Measurements from ENCODE around the gene XPR1. TPM values are rescaled to one million over a fixed set of nuclear protein-coding genes. Genes with fewer than 3 reads are reported as not detected.

Gene XPR1
- total RNA-seq, 4 donors from 2014 or later = 7.8 to 119 (median 75.3) TPM

- peaks cover 0 to 14% (median 0%) of the 10 kb centered on the region in 4 donors for H3K4me1 ChIP-seq
- no peaks in the 10 kb centered on the region for H3K9me3 ChIP-seq
- intact Hi-C loops (cut with DNase I; ENCODE audit: low total_unique reads) = no loop called here
- no peak for DNase-seq
- no peak for TF ChIP-seq POLR2A (IDR thresholded peaks at IDR 0.05)
- TF ChIP-seq POLR2AphosphoS5 (IDR thresholded peaks at IDR 0.05) = no peak
- no peak for TF ChIP-seq CTCF (IDR thresholded peaks at IDR 0.05)
- no peak for TF ChIP-seq EP300 (IDR thresholded peaks at IDR 0.05; ENCODE audit: low read depth)
- in situ Hi-C loops (cut with MboI; ENCODE audit: low pct_ligation_motif_present in 1 of 4, low pct_unique_long_range_greater_than_20kb in 1 of 4, low sequenced_read_pairs in 3 of 4) = no loop called here
- 67 to 78% methylated on average over 1 of the region's 1 CpG for WGBS, 2 donors (ENCODE audit: low coverage in 1 of 2)
- H3K27me3 ChIP-seq = no peaks in the 10 kb centered on the region
- no peak overlapping the region for H3K4me3 ChIP-seq
- H3K27ac ChIP-seq = no peak overlapping the region
- H3K36me3 ChIP-seq = no peaks in the 10 kb centered on the region
Measured at GRCh38 chr1:180601512-180601911, 30.3 kb upstream of the XPR1 start.

GRCh38 chr1:180603223-180603849 lies 28.5 kb upstream of the XPR1 start:
- H3K4me3 ChIP-seq = no peak overlapping the region
- TF ChIP-seq CTCF (IDR thresholded peaks at IDR 0.05) (no peak), EP300 (IDR thresholded peaks at IDR 0.05; ENCODE audit: low read depth) (no peak), POLR2AphosphoS5 (IDR thresholded peaks at IDR 0.05) (no peak), POLR2A (IDR thresholded peaks at IDR 0.05) (no peak)
- no peaks in the 10 kb centered on the region for H3K27me3 ChIP-seq
- H3K9me3 ChIP-seq = no peaks in the 10 kb centered on the region
- H3K4me1 ChIP-seq = peaks cover 0 to 8% (median 0%) of the 10 kb centered on the region in 4 donors
- 93% methylated on average over 6 of the region's 6 CpGs; no CpG with 5 or more reads in 1 of the 2 donors for WGBS, 2 donors (ENCODE audit: low coverage in 1 of 2)
- no peak overlapping the region for H3K27ac ChIP-seq
- in situ Hi-C loops (cut with MboI; ENCODE audit: low pct_ligation_motif_present in 1 of 4, low pct_unique_long_range_greater_than_20kb in 1 of 4, low sequenced_read_pairs in 3 of 4) = no loop called here
- DNase-seq = no peak
- H3K36me3 ChIP-seq = no peaks in the 10 kb centered on the region
- intact Hi-C loops (cut with DNase I; ENCODE audit: low total_unique reads) = no loop called here

GRCh38 chr1:180603850-180604226 lies 28.0 kb upstream of the XPR1 start:
- no peak overlapping the region for H3K27ac ChIP-seq
- DNase-seq = no peak
- no peaks in the 10 kb centered on the region for H3K36me3 ChIP-seq
- no peak for TF ChIP-seq POLR2A (IDR thresholded peaks at IDR 0.05)
- no peak for TF ChIP-seq EP300 (IDR thresholded peaks at IDR 0.05; ENCODE audit: low read depth)
- TF ChIP-seq POLR2AphosphoS5 (IDR thresholded peaks at IDR 0.05) = no peak
- no peak for TF ChIP-seq CTCF (IDR thresholded peaks at IDR 0.05)
- in situ Hi-C loops (cut with MboI; ENCODE audit: low pct_ligation_motif_present in 1 of 4, low pct_unique_long_range_greater_than_20kb in 1 of 4, low sequenced_read_pairs in 3 of 4) (no loop called here), intact Hi-C loops (cut with DNase I; ENCODE audit: low total_unique reads) (no loop called here)
- H3K27me3 ChIP-seq = no peaks in the 10 kb centered on the region
- H3K4me3 ChIP-seq = no peak overlapping the region
- WGBS, 2 donors (ENCODE audit: low coverage in 1 of 2) = 68% methylated on average over 2 of the region's 2 CpGs; no CpG with 5 or more reads in 1 of the 2 donors
- H3K9me3 ChIP-seq = no peaks in the 10 kb centered on the region
- H3K4me1 ChIP-seq = peaks cover 0 to 3% (median 0%) of the 10 kb centered on the region in 4 donors

- DNase-seq = no peak
- 72 to 78% methylated on average over 2 of the region's 2 CpGs for WGBS, 2 donors (ENCODE audit: low coverage in 1 of 2)
- no peak overlapping the region for H3K27ac ChIP-seq
- no peaks in the 10 kb centered on the region for H3K4me1 ChIP-seq
- H3K36me3 ChIP-seq = no peaks in the 10 kb centered on the region
- in situ Hi-C loops (cut with MboI; ENCODE audit: low pct_ligation_motif_present in 1 of 4, low pct_unique_long_range_greater_than_20kb in 1 of 4, low sequenced_read_pairs in 3 of 4) = no loop called here
- no peaks in the 10 kb centered on the region for H3K9me3 ChIP-seq
- no peaks in the 10 kb centered on the region for H3K27me3 ChIP-seq
- TF ChIP-seq POLR2AphosphoS5 (IDR thresholded peaks at IDR 0.05) (no peak), CTCF (IDR thresholded peaks at IDR 0.05) (no peak), POLR2A (IDR thresholded peaks at IDR 0.05) (no peak), EP300 (IDR thresholded peaks at IDR 0.05; ENCODE audit: low read depth) (no peak)
- no peak overlapping the region for H3K4me3 ChIP-seq
- intact Hi-C loops (cut with DNase I; ENCODE audit: low total_unique reads) = no loop called here
Measured at GRCh38 chr1:180606155-180606554, 25.7 kb upstream of the XPR1 start.

Measured in transverse colon (tissue), 4 donors.